HG02973 (cell line): ENCODE results near the gene HOXB2.

Experiments used
- ATAC-seq: cut with Tn5 transposase; IDR thresholded peaks from one replicate; pipeline ENCODE4 v1.9.1; 2021; ENCODE audit warnings: moderate library complexity; ENCODE audit not compliant: unreplicated experiment

HOXB2 gene

GRCh38 chr17:48566717-48567116 lies 21.8 kb upstream of the HOXB2 start:
- no peak for ATAC-seq

- ATAC-seq: no peak
Observed at GRCh38 chr17:48565925-48566710, 21.2 kb upstream of the HOXB2 start.

- ATAC-seq: no peak
Observed at GRCh38 chr17:48565022-48565554, 20.2 kb upstream of the HOXB2 start.

GRCh38 chr17:48564188-48565021 lies 19.5 kb upstream of the HOXB2 start:
- no peak for ATAC-seq

GRCh38 chr17:48563867-48564187 lies 18.9 kb upstream of the HOXB2 start:
- ATAC-seq: no peak

- no peak for ATAC-seq
Observed at GRCh38 chr17:48563385-48563838, 18.5 kb upstream of the HOXB2 start.

- no peak for ATAC-seq
Observed at GRCh38 chr17:48562934-48563333, 18.0 kb upstream of the HOXB2 start.

- ATAC-seq: no peak
Observed at GRCh38 chr17:48561884-48562810, 17.2 kb upstream of the HOXB2 start.

- no peak for ATAC-seq
Observed at GRCh38 chr17:48559840-48560817, 15.2 kb upstream of the HOXB2 start.

- no peak for ATAC-seq
Observed at GRCh38 chr17:48559122-48559839, 14.4 kb upstream of the HOXB2 start.

GRCh38 chr17:48558831-48559121 lies 13.9 kb upstream of the HOXB2 start:
- ATAC-seq: no peak

- ATAC-seq: no peak
Observed at GRCh38 chr17:48558057-48558830, 13.3 kb upstream of the HOXB2 start.

- ATAC-seq: no peak
Observed at GRCh38 chr17:48556576-48557401, 11.9 kb upstream of the HOXB2 start.

GRCh38 chr17:48556229-48556575 lies 11.3 kb upstream of the HOXB2 start:
- no peak for ATAC-seq

GRCh38 chr17:48555258-48556228 lies 10.6 kb upstream of the HOXB2 start:
- ATAC-seq: no peak

- ATAC-seq: no peak
Observed at GRCh38 chr17:48554412-48555257, 9.7 kb upstream of the HOXB2 start.
